GM10847 (cell line): ENCODE data around the gene NOS1AP.

Source experiments
- POLR2A ChIP-seq: IDR thresholded peaks from 2 replicates; pipeline ENCODE4 v1.6.1; 2011; ENCODE audit not compliant: insufficient read length; ENCODE audit errors: extremely low read depth

Gene NOS1AP

DNA sequence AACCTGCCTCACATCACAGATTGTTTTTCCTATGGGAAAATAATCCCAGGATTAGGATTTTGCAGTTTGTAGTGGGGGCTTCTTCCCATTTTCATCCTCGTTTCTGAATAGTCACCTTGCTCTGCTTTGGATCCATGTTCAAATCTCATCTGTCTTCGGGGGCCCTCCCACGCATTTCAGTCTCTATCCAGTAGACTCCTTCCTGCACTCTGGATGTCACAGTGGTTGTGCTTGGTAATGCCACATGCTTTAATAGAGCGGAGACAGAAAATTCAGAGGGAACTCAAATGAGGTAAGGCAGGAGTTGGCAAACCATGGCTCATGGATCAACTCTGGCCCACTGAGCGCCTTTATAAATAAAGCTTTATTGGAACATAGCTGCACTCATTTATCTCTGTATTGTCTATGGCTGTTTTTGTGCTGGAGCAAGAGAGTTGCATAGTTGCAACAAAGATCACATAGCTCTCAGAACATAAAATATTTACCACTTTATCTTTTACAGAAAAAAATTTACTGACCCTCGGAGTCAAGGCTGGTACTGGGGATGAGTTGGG, 206.2 kb downstream of the NOS1AP start:
- no peak for TF ChIP-seq POLR2A

DNA sequence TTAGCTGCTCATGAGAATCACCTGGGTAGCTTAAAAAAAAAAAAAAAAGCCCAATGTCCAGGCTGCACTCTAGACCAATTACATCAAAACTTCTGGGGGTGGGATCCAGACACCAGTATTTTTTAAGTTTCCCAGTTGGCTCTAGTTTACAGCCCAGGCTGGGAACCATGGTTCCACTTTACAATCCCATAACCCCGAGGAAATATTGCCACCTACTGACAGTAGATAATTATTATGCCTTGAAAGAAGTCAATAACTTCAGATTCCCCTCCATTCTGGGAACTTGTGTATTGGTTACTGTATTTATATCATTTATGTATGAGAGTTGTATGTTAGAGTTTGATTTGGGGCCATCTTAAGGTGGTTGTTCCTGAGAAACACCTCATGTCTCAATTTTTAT, 207.0 kb downstream of the NOS1AP start:
- no peak for TF ChIP-seq POLR2A

DNA sequence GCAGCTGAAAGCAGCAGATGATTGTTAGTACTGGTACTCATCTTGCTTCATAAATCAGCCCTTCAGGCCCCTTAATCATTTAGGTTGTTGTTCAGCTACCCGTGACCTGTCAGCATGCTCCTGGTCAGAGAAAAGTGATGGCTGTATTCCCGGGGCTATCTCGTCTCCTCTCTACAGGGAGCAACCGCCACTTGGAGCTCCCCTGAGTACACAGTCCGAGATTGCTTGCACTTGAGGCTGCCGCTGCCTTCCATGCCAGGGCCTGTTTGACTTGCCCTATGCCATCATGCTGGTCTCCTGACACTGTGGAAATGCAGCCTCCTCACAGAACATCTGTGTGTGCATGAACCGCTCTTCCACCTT, 209.6 kb downstream of the NOS1AP start:
- TF ChIP-seq POLR2A, result no peak

DNA sequence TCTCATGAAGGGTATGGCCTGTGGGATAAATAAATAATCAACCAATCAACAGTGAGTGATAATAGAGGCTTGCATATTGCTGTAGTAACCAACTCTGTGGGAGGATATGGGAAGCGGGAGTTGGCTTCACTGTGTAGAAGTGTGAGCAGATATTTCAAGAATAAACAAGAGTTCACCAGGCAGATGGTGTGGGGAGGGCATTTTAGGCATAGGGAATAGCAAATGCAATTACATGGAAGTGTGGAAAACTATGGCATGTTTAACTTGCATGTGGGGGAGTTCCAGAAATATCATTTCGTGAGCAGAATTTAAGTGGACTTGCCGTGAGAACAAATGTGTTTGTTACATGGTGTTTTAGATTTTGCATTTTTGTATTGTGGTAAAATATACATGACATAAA, 211.9 kb downstream of the NOS1AP start:
- TF ChIP-seq POLR2A, result no peak

DNA sequence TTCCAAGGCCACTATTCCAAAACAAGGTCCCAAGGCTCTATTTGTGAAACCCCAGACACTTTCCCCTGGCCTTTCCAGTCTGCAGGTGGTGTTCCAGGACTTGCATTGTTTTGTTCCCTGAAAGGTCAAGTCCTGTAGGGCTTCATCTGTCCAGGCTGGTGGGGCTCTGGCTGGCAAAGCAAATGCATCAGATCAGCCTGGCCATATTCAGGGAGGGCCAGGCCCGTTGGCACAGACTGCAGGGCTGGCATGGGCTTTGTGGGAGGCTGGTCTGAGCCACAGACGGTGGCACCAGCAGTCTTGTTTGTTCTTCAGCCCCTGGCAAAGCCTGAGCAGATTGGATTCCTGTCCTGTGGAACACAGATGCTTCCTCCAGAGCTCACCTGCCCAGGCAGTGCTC, 214.2 kb downstream of the NOS1AP start:
- TF ChIP-seq POLR2A, result no peak

DNA sequence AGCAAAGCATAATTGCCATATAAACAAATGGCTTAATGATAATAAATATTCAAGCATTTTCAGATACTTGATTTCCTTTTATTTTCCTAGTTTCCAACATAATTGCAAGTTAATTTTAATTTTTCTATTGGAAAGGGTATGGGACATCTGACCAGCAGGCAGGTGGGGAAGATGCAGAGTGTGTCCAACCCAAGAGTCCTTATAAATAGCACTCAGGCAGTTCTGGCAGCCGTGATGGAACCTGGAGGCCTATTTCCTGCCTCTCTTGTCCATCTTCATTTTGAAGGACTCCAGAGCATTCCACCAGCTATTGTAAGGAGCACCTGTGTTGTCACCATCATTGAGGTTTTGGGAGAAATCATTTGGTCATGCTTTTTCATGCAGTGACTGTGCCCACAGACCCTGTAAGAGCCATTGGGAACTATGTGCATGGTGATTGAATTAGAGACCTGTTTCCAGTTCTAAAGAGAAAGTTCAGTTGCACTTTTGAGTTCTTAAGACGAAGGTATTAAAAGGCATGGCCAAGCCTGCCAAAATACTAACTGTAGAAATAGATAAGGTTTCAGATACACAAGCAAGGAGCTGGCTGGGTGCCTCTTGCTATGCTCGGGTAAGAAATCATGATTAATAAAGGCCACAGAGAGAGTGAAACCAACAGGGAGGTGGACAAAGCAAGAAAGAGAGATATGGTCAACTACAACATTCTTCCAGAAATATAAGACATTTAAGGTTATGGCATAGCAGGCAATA, 214.9 kb downstream of the NOS1AP start:
- no peak for TF ChIP-seq POLR2A

DNA sequence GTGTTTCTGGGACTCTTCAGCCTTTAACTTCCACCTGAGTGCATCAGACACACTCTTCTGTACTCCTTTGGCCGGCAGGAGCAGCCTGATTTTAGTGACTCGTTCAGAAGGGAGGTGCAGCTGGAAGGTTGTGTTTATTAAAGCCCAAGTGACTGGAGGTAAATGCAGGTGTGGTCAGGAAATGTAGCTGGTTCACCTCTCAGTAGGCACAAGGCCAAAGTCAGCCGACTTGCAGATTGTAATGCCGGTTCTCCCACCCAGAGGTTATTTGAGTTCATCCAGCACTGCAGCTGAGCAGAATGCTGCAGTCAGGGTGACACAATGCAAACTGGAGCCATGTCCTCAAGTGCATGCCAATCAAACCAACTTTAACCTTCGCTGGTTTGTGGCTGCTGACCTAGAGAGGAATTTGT, 215.7 kb downstream of the NOS1AP start:
- TF ChIP-seq POLR2A, result no peak

DNA sequence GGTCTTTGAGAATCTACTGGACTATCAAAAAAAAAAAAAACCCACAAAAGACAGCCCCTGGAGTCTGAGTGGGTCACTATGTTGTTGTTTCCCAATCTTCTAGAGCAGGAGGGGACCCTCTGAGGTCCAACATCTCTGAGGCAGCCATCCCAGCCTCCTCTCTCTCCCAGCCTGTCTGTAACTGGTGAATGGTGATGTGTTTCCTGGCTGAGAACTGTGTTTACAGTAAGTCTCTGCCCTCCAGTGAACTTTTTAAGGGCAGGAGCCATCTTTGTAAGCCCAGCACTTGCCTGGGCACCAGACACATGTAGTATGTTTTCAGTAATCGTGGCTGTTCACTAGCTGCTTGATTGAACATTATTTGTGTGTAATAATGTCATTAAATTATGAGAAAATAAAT, 221.5 kb downstream of the NOS1AP start:
- TF ChIP-seq POLR2A, result no peak

DNA sequence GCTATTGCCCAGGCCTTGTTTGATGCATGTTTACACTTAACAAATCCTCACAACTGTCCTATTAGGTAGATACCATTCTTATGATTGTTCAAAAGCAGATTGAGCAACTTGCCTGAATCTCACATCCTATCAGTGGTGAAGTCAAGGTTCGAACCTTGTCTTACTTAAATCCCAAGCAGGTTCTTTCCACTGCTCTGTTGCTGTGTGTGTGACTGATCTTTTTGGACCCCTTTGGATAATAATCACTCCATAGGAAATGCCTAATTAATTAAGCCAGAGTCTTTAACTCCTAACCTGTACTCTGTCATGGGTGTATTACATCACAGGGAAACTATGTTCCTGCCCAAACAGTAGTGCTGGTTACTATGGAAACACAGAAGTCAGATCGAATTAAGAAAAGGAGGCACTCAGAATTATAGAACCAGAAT, 222.9 kb downstream of the NOS1AP start:
- TF ChIP-seq POLR2A, result no peak

DNA sequence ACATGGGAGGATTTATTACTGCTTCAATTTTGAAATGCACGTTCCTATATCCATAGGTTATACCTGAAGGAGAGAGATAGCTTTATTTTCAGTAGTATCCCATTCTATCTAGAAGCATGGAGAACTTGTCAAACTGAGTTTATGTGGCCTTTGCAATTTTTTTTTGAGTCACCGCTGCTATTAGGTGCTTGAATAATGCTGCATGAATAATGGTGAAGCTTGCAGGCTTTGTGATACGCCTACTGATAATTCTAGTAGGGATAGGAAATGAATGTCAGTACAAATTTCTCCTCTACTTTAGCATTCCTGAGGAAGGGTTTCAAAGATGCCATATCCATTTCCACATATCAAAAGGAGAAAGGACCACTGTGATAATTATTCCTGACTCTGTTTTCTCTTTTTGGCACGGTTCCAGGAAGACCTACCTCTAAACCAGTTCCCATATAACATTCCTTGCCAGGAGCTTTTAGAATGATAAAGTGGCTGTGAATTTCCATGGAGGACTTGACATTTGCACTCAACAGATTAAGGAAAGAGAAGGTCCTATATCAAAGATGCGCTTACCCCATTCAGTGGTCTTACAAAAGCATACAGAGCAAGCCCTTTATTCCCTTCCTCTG, 223.7 kb downstream of the NOS1AP start:
- TF ChIP-seq POLR2A, result no peak

DNA sequence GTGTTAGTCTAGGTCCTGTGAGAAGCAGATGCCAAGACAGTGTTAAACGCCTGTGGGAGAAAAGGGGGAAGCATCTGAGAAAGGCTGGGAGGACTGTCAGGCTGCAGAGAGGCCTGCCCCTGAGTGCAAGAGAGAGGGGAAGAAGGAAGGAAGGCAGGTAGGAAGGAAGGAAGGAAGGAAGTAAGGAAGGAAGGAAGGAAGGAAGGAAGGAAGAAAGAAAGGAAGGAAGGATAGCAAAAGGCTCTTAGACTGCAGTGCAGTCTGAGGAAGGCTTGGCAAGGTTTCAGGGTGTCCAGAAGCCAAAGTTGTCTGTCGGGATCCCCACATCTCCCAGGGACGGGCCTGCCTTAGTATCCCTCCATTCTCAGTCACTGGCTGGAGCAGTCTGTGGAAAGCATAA, 224.5 kb downstream of the NOS1AP start:
- no peak for TF ChIP-seq POLR2A

DNA sequence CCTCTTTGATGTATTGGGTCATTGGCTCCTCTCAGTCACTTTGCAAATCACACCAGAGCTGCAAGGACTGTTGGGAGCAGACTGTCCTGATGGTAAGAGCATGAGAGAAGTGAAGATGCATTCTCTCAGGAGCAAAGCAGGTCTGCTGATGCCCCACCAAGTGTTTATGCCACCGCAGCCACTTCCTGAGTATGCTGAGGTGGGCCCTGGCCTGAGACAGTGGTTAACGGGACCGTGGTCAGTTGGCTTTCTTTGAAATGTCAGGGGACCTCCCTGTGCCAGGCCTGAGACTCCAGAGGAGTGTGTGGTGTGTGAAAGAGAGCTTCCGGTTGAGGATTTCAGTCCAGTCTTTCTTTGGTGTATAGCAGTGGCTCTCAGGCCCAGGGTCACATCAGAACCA, 227.7 kb downstream of the NOS1AP start:
- TF ChIP-seq POLR2A, result no peak

DNA sequence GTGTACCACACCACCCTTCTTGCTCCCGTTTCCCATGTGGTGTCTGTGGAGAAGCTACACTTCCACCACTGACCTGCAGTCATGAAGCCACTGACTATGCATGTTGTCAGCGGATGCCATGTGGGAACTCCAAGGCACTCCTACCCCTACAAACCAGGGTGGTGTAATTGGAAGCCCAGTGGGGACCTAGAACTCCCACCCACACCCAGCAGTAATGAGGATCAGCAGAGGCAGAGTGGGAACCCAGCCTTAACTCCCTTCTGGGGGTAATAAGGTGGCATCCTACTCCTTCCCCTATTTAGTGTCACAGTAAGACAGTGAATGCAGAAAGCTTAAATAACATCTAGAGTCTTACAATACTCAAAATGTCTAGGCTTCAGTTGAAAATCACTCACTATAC, 228.8 kb downstream of the NOS1AP start:
- TF ChIP-seq POLR2A, result no peak

DNA sequence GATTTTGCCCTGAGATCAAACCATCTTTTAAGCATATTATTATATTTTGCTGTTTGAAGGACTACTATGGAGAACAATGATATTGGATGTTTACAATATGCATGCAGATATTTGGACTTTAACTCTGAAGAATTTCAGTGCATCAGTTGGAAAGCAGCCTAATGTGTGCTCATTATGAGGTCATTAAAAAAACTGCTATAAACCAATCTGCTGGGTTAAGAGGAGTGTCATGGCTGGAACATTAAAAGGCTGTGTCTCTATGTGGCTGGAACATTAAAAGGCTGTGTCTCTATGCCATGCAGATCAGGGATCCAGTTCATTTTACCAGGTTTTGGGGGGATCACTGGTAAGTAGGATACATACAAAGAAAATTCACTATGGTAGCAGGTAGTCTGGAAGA, 229.5 kb downstream of the NOS1AP start:
- TF ChIP-seq POLR2A, result no peak

DNA sequence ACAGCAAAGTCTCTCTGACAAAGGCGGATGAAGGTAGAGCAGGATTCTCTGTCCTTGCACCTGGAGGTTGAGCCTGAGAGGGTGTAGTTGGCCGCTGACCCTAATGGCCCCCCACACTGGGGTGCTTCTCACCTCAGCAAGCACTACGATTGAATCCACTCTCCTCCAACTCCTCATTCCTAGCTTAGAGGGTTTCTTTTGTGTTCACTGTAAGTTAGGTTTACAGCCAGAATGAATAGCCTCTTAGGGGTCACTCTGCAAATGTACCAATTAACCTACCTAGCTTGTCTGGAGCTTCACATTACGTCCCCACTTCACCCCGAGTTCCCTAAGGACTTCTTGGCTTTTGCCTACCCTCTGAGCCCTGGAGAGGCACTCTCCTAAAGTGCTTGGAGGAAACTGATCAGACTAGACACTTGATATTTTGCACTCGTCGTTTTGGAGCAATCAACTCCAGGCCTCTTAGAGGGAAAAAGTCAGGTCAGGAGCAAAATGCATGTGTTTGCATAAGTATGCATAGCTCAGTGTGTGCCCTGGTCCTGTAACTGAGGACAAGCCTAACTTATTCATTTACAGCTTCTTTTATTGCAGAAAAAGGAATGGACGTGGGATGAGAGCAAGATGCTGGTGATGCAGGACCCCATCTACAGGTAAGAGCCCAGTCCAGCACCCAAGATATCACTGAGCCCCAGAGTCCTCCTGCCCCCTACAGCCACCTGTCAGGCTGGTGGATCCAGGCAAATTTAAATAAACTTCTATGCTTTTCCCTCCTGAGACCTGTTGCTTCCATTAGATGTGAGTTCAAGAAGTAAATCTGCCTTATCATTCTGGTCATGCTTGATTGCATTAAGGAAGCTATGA, 230.8 kb downstream of the NOS1AP start:
- no peak for TF ChIP-seq POLR2A

DNA sequence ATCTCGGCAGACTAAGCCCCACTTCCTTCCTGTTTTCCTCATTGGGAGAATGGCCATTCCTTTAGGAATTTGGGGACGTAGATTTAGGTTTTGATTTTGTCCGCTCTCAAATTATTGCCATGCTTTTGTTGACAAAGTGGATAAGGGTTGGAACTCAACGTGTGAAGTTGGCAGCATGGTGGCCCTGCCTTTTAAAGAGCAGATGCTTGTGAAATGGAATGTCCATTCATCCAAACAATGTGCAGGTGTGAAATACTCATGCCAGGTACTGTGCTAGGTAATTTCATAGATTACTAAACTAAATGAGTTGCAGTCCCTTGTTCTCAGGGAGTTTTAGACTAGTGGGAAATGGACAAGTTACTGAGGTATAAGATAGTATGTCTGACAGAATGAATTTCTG, 232.2 kb downstream of the NOS1AP start:
- no peak for TF ChIP-seq POLR2A
